Small intestine (tissue), 7 donors: Measurements from ENCODE around the gene TXNDC9. TPM values are rescaled to one million over a fixed set of nuclear protein-coding genes. Genes with fewer than 3 reads are reported as not detected.
A peak's percentile ranks its signal among the peaks of the same experiment; 100 is the strongest.
"Not testable (repeated sequence)": the region's sequence is repeated elsewhere in the genome, so short reads cannot be mapped to it uniquely, and the experiment has no call there.

Source experiments
- DNase-seq, 2 donors: peaks; one replicate each; pipeline versions ENCODE4 v3.0.0 to v3.0.0-alpha.2; 2013
- FAIRE-seq: peaks from 2 replicates; lab custom pipeline; 2012; peaks lifted over from hg19 to GRCh38; lab: Jason Lieb, UNC
- H3K27ac ChIP-seq, 3 donors: one replicate each; pipeline ENCODE4 v1.5.1; 2013; ENCODE audit warnings: low read length in 2 of 3, mild to moderate bottlenecking in 2 of 3, control low read depth in 1 of 3, inconsistent platforms in 1 of 3, low read depth in 1 of 3, moderate library complexity in 1 of 3
- H3K27me3 ChIP-seq, 3 donors: one replicate each; pipeline ENCODE4 v1.6.1; 2013; ENCODE audit warnings: low read length in 3 of 3, inconsistent platforms in 1 of 3; ENCODE audit not compliant: control insufficient read depth in 3 of 3, insufficient read depth in 3 of 3
- H3K36me3 ChIP-seq, 3 donors: one replicate each; pipeline ENCODE4 v1.6.1; 2013; ENCODE audit warnings: low read length in 3 of 3, inconsistent platforms in 1 of 3, low read depth in 1 of 3, mild to moderate bottlenecking in 1 of 3, moderate library complexity in 1 of 3; ENCODE audit not compliant: control insufficient read depth in 3 of 3, insufficient read depth in 2 of 3
- H3K4me1 ChIP-seq, 3 donors: one replicate each; pipeline ENCODE4 v1.6.1; 2013; ENCODE audit warnings: low read length in 2 of 3, inconsistent platforms in 1 of 3, low read depth in 1 of 3, mild to moderate bottlenecking in 1 of 3, moderate library complexity in 1 of 3; ENCODE audit not compliant: control insufficient read depth in 3 of 3, insufficient read depth in 2 of 3
- H3K4me3 ChIP-seq, 3 donors: one replicate each; pipeline ENCODE4 v1.5.1; 2013; ENCODE audit warnings: low read length in 3 of 3, control low read depth in 1 of 3, inconsistent platforms in 1 of 3, low read depth in 1 of 3, mild to moderate bottlenecking in 1 of 3, moderate library complexity in 1 of 3
- H3K9me3 ChIP-seq, 2 donors: one replicate each; pipeline ENCODE4 v1.6.1; 2013; ENCODE audit warnings: low read depth in 1 of 2, low read length in 1 of 2; ENCODE audit not compliant: control insufficient read depth in 2 of 2, insufficient read depth in 1 of 2
- WGBS, 3 donors: extraction: QIAGEN DNeasy Blood & Tissue Kit; methylation state at CpG; one replicate each; pipeline ENCODE4 v1.1.7; 2013; 5-methylcytosine and 5-hydroxymethylcytosine counted together
- polyA plus RNA-seq, 4 donors: library from polyadenylated mRNA; stranded (reverse) in 3 of 4; unstranded in 1 of 4; fragments of 200-250 nt in 3 of 4; fragments of 120-200 nt in 1 of 4; gene quantifications; one replicate each; pipeline versions ENCODE4 v1.2.1 to v1.2.3, GENCODE V29; 2013
- donor health status: healthy with polysubstance abuse.
- donor health status: control.
- donor health status: control.
- donor health status: Bipolar disorder and iron deficiency.
- donor health status: healthy.

The TXNDC9 gene
- polyA plus RNA-seq, 4 donors, result 25.1 to 34.0 (median 29.6) TPM

- not testable (repeated sequence) for FAIRE-seq, H3K4me1 ChIP-seq, H3K4me3 ChIP-seq, H3K27me3 ChIP-seq, H3K9me3 ChIP-seq, DNase-seq, H3K36me3 ChIP-seq, H3K27ac ChIP-seq
- WGBS, 3 donors, result 79 to 88% (median 80%) methylated on average over 2 of the region's 2 CpGs
Observed at GRCh38 chr2:99301097-99301496, 35.0 kb downstream of the TXNDC9 start, which contains the start of gene LYG1. LYG1 (minus strand) TSS chr2:99301197; CDS start chr2:99295670, 5,527 bp downstream.

GRCh38 chr2:99299580-99299979, 36.6 kb downstream of the TXNDC9 start:
- no peaks in the 10 kb centered on the region for H3K27me3 ChIP-seq
- DNase-seq, result no peak
- no peaks in the 10 kb centered on the region for H3K4me1 ChIP-seq
- H3K27ac ChIP-seq, result no peak overlapping the region
- peaks cover 0 to 4% (median 3%) of the 10 kb centered on the region in 3 donors for H3K36me3 ChIP-seq
- no peak for FAIRE-seq
- peaks cover 0 to 3% of the 10 kb centered on the region in 2 donors for H3K9me3 ChIP-seq
- WGBS, 3 donors, result 94 to 97% (median 97%) methylated on average over 7 of the region's 7 CpGs
- H3K4me3 ChIP-seq, result no peak overlapping the region

- 77 to 85% (median 82%) methylated on average over 2 of the region's 2 CpGs for WGBS, 3 donors
- DNase-seq, result no peak
- H3K36me3 ChIP-seq, result peaks cover 0 to 3% (median 0%) of the 10 kb centered on the region in 3 donors
- peaks cover 0 to 3% of the 10 kb centered on the region in 2 donors for H3K9me3 ChIP-seq
- H3K4me3 ChIP-seq, result no peak overlapping the region
- H3K4me1 ChIP-seq, result no peaks in the 10 kb centered on the region
- H3K27me3 ChIP-seq, result no peaks in the 10 kb centered on the region
- no peak overlapping the region for H3K27ac ChIP-seq
- FAIRE-seq, result no peak
Observed at GRCh38 chr2:99297994-99298393, 38.1 kb downstream of the TXNDC9 start.

GRCh38 chr2:99285526-99285925, 50.6 kb downstream of the TXNDC9 start:
- WGBS, 3 donors, result 44 to 79% (median 57%) methylated on average over 7 of the region's 7 CpGs
- FAIRE-seq (no peak), DNase-seq (peak in 1 of 2 donors; percentile 60)
- Histone ChIP-seq H3K4me1 (no peaks in the 10 kb centered on the region), H3K4me3 (no peak overlapping the region), H3K27ac (no peak overlapping the region), H3K9me3 (no peaks in the 10 kb centered on the region), H3K27me3 (no peaks in the 10 kb centered on the region), H3K36me3 (no peaks in the 10 kb centered on the region)

- FAIRE-seq, result no peak
- H3K9me3 ChIP-seq, result peaks cover 0 to 15% of the 10 kb centered on the region in 2 donors
- no peaks in the 10 kb centered on the region for H3K4me1 ChIP-seq
- H3K27me3 ChIP-seq, result no peaks in the 10 kb centered on the region
- peak in 1 of 2 donors; percentile 9 for DNase-seq
- no peak overlapping the region for H3K4me3 ChIP-seq
- H3K36me3 ChIP-seq, result no peaks in the 10 kb centered on the region
- no peak overlapping the region for H3K27ac ChIP-seq
Observed at GRCh38 chr2:99279969-99280695, 56.0 kb downstream of the TXNDC9 start.

- FAIRE-seq, result no peak
- DNase-seq, result no peak
- H3K4me1 ChIP-seq, result no peaks in the 10 kb centered on the region
- H3K27me3 ChIP-seq, result no peaks in the 10 kb centered on the region
- H3K4me3 ChIP-seq, result no peak overlapping the region
- H3K9me3 ChIP-seq, result peaks cover 0 to 15% of the 10 kb centered on the region in 2 donors
- no peak overlapping the region for H3K27ac ChIP-seq
- 93 to 94% (median 93%) methylated on average over 2 of the region's 2 CpGs for WGBS, 3 donors
- no peaks in the 10 kb centered on the region for H3K36me3 ChIP-seq
Observed at GRCh38 chr2:99278793-99279291, 57.3 kb downstream of the TXNDC9 start.

GRCh38 chr2:99278195-99278765, 57.9 kb downstream of the TXNDC9 start:
- WGBS, 3 donors, result 82 to 87% (median 82%) methylated on average over 5 of the region's 5 CpGs
- not testable (repeated sequence) for H3K27ac ChIP-seq, FAIRE-seq

GRCh38 chr2:99275882-99276281, 60.3 kb downstream of the TXNDC9 start:
- peaks cover 0 to 24% of the 10 kb centered on the region in 2 donors for H3K9me3 ChIP-seq
- no peak overlapping the region for H3K4me3 ChIP-seq
- no peaks in the 10 kb centered on the region for H3K27me3 ChIP-seq
- FAIRE-seq, result no peak
- 73 to 89% (median 78%) methylated on average over 7 of the region's 7 CpGs for WGBS, 3 donors
- no peak overlapping the region for H3K27ac ChIP-seq
- no peaks in the 10 kb centered on the region for H3K4me1 ChIP-seq
- no peak for DNase-seq
- H3K36me3 ChIP-seq, result no peaks in the 10 kb centered on the region

More at GRCh38 chr2:99278195-99278765, 57.9 kb downstream of the TXNDC9 start:
- H3K9me3 ChIP-seq, result peaks cover 0 to 15% of the 10 kb centered on the region in 2 donors
- not testable (repeated sequence) for H3K36me3 ChIP-seq, H3K4me3 ChIP-seq, DNase-seq, H3K27me3 ChIP-seq, H3K4me1 ChIP-seq
